SU-DHL-6 (cell line): ENCODE data around the gene PARVB.

Experiments used
- H2AFZ ChIP-seq: fragments of 200-600 bp; sonication (generic); 2 replicates; pipeline ENCODE4 v1.6.1; 2014; ENCODE audit warnings: low read depth, mild to moderate bottlenecking, moderate library complexity, mixed read lengths, antibody characterized with exemption, low read length; ENCODE audit not compliant: severe bottlenecking
- H3F3A ChIP-seq: fragments of 200-600 bp; shearing (Covaris generic); 2 replicates; pipeline ENCODE4 v1.6.0; 2016; ENCODE audit warnings: antibody characterized with exemption, mild to moderate bottlenecking; ENCODE audit not compliant: insufficient read depth
- H3K27ac ChIP-seq: fragments of 200-600 bp; sonication (generic); 2 replicates; pipeline ENCODE4 v1.5.1; 2016; ENCODE audit warnings: low read depth, mild to moderate bottlenecking, low read length, moderate library complexity, mixed read lengths
- H3K27me3 ChIP-seq: fragments of 200-600 bp; sonication (generic), shearing (Covaris generic); 2 replicates; pipeline ENCODE4 v1.6.0; 2014; ENCODE audit warnings: mild to moderate bottlenecking, low read length
- H3K36me3 ChIP-seq: fragments of 200-600 bp; sonication (generic); 2 replicates; pipeline ENCODE4 v1.6.1; 2014; ENCODE audit warnings: mild to moderate bottlenecking, low read length, mixed read lengths
- H3K4me2 ChIP-seq: fragments of 300-600, 200-600 bp; shearing (Covaris generic), sonication (generic); 2 replicates; pipeline ENCODE4 v1.6.0; 2014; ENCODE audit warnings: low read length, low read depth, mild to moderate bottlenecking; ENCODE audit not compliant: poor library complexity, severe bottlenecking
- H3K4me3 ChIP-seq: fragments of 200-600 bp; sonication (generic); 2 replicates; pipeline ENCODE4 v1.5.1; 2014; ENCODE audit warnings: antibody characterized with exemption, low read length, mild to moderate bottlenecking, mixed read lengths; ENCODE audit not compliant: insufficient read depth, poor library complexity, severe bottlenecking
- H3K79me2 ChIP-seq: fragments of 200-600 bp; sonication (generic); 2 replicates; pipeline ENCODE4 v1.6.1; 2014; ENCODE audit warnings: mild to moderate bottlenecking, low read length, moderate library complexity; ENCODE audit not compliant: insufficient read depth
- H3K9ac ChIP-seq: fragments of 200-600 bp; sonication (generic); 2 replicates; pipeline ENCODE4 v1.7.0; 2014; ENCODE audit warnings: mild to moderate bottlenecking, low read length
- H3K9me2 ChIP-seq: fragments of 200-600 bp; sonication (generic); replicated peaks from 2 replicates; pipeline ENCODE4 v1.6.1; 2014; ENCODE audit warnings: low read length; ENCODE audit not compliant: insufficient read depth
- H3K9me3 ChIP-seq: fragments of 200-600 bp; sonication (generic); 2 replicates; pipeline ENCODE4 v1.6.1; 2014; ENCODE audit warnings: low read length, mixed read lengths; ENCODE audit not compliant: insufficient read depth
- H4K20me1 ChIP-seq: fragments of 200-600 bp; sonication (generic); 2 replicates; pipeline ENCODE4 v1.6.1; 2014; ENCODE audit warnings: low read depth, mild to moderate bottlenecking, antibody characterized with exemption, low read length, moderate library complexity, mixed read lengths
- EZH2phosphoT487 ChIP-seq: fragments of 200-600 bp; sonication (generic), shearing (Covaris generic); conservative IDR thresholded peaks from 2 replicates; pipeline ENCODE4 v1.6.1; 2018; ENCODE audit warnings: mild to moderate bottlenecking, antibody characterized with exemption, low read length, moderate library complexity, mixed read lengths
- TF ChIP-seq, protein P1 (sequence below): fragments of 200-600 bp; sonication (generic); IDR thresholded peaks from one replicate; pipeline ENCODE4 v1.5.1; 2017; ENCODE audit warnings: antibody characterized with exemption, mild to moderate bottlenecking, low read length, moderate library complexity; ENCODE audit not compliant: insufficient read depth, poor library complexity, severe bottlenecking

PARVB gene

DNA sequence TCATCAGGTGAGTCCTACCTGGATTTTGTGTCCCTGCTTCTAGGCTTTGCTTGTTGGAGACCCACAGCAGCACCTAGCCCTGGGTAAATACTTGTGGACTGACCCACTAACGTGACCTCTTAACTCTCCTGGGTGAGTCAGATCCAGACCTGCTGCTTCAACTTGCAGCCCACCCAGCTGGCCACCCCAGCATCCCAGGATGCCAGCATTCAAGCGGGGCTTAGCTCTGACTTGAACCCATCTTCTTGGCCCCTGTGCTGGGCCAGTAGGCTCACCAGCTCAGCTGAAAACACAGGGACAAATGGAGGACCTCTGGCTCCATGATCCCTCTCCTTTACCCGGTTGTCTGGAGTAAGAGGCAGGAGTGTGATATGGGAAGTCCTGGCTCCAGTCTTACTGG, 190.1 kb downstream of the PARVB start:
- TF ChIP-seq, protein P1, sequence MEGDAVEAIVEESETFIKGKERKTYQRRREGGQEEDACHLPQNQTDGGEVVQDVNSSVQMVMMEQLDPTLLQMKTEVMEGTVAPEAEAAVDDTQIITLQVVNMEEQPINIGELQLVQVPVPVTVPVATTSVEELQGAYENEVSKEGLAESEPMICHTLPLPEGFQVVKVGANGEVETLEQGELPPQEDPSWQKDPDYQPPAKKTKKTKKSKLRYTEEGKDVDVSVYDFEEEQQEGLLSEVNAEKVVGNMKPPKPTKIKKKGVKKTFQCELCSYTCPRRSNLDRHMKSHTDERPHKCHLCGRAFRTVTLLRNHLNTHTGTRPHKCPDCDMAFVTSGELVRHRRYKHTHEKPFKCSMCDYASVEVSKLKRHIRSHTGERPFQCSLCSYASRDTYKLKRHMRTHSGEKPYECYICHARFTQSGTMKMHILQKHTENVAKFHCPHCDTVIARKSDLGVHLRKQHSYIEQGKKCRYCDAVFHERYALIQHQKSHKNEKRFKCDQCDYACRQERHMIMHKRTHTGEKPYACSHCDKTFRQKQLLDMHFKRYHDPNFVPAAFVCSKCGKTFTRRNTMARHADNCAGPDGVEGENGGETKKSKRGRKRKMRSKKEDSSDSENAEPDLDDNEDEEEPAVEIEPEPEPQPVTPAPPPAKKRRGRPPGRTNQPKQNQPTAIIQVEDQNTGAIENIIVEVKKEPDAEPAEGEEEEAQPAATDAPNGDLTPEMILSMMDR, result no peak
- no peak for TF ChIP-seq EZH2phosphoT487
- no peak overlapping the region for H3K4me2 ChIP-seq
- no peaks in the 10 kb centered on the region for H3F3A ChIP-seq
- no peak overlapping the region for H3K9ac ChIP-seq
- no peaks in the 10 kb centered on the region for H4K20me1 ChIP-seq
- no peaks in the 10 kb centered on the region for H3K9me3 ChIP-seq
- no peaks in the 10 kb centered on the region for H3K79me2 ChIP-seq
- H2AFZ ChIP-seq, result no peak overlapping the region
- no peak overlapping the region for H3K27ac ChIP-seq
- H3K9me2 ChIP-seq, result no peaks in the 10 kb centered on the region
- no peak overlapping the region for H3K4me3 ChIP-seq
- no peaks in the 10 kb centered on the region for H3K27me3 ChIP-seq
- no peaks in the 10 kb centered on the region for H3K36me3 ChIP-seq

- no peak overlapping the region for H3K9ac ChIP-seq
These were observed 190.7 kb downstream of the PARVB start for GRCh38 chr22:44214764-44215163.

GRCh38 chr22:44215287-44215686, 191.2 kb downstream of the PARVB start:
- H3K4me3 ChIP-seq, result no peak overlapping the region
- H3K27ac ChIP-seq, result no peak overlapping the region
- TF ChIP-seq, protein P1, result no peak
- H3K36me3 ChIP-seq, result no peaks in the 10 kb centered on the region
- no peaks in the 10 kb centered on the region for H4K20me1 ChIP-seq
- H3K9me2 ChIP-seq, result no peaks in the 10 kb centered on the region
- no peaks in the 10 kb centered on the region for H3K9me3 ChIP-seq
- no peaks in the 10 kb centered on the region for H3K27me3 ChIP-seq
- no peaks in the 10 kb centered on the region for H3K79me2 ChIP-seq
- no peak overlapping the region for H2AFZ ChIP-seq
- H3K4me2 ChIP-seq, result no peak overlapping the region
- no peaks in the 10 kb centered on the region for H3F3A ChIP-seq
- H3K9ac ChIP-seq, result no peak overlapping the region

More at GRCh38 chr22:44214764-44215163, 190.7 kb downstream of the PARVB start:
- Histone ChIP-seq H3K79me2 (no peaks in the 10 kb centered on the region), H3K9me3 (no peaks in the 10 kb centered on the region), H3K27ac (no peak overlapping the region), H4K20me1 (no peaks in the 10 kb centered on the region), H3K36me3 (no peaks in the 10 kb centered on the region), H3K4me3 (no peak overlapping the region), H3K4me2 (no peak overlapping the region), H3K9me2 (no peaks in the 10 kb centered on the region), H2AFZ (no peak overlapping the region), H3F3A (no peaks in the 10 kb centered on the region), H3K27me3 (no peaks in the 10 kb centered on the region)
- no peak for TF ChIP-seq EZH2phosphoT487
- TF ChIP-seq, protein P1, result no peak
